Body of pancreas (tissue), 2 donors: Measurements from ENCODE around the gene ZBTB43. TPM values are rescaled to one million over a fixed set of nuclear protein-coding genes. Genes with fewer than 3 reads are reported as not detected.

Source experiments
- total RNA-seq, 2 donors: library from RNA; depleted of rRNA; stranded (reverse); fragments of >200 nt; gene quantifications; one replicate each; pipeline ENCODE4 v1.1.0, GENCODE V29; 2016

The ZBTB43 gene
- total RNA-seq, 2 donors from 2014 or later, result 6.2 to 7.6 TPM

Other genes with a start within 250 kb of the ZBTB43 start
- under 1 TPM in 1 of 2 donors, not detected in 1; 0.26 TPM for gene LMX1B, start 191.1 kb upstream of the ZBTB43 start, total RNA-seq
- gene ZBTB34, start 55.6 kb downstream of the ZBTB43 start, total RNA-seq, result 1 to 10 TPM; 5.3 to 7.5 TPM
- gene RALGPS1, start 109.7 kb downstream of the ZBTB43 start, total RNA-seq, result 10 to 100 TPM; 15.3 to 79.4 TPM